Measurements from ENCODE around the gene KIF18B.
A peak's percentile ranks its signal among the peaks of the same experiment; 100 is the strongest.

The KIF18B gene

GRCh38 chr17:44932096-44932786 is 15.3 kb downstream of the KIF18B start:
- DNase-seq (ENCODE audit: low spot score in 2 of 2) (no peak), ATAC-seq (no peak)
- Mint-ChIP-seq H3K27ac (no peak overlapping the region), H3K4me3 (no peak overlapping the region), H3K4me1 (no peaks in the 10 kb centered on the region), H3K36me3 (peaks cover 7% of the 10 kb centered on the region), H3K9me3 (no peaks in the 10 kb centered on the region)

DNA sequence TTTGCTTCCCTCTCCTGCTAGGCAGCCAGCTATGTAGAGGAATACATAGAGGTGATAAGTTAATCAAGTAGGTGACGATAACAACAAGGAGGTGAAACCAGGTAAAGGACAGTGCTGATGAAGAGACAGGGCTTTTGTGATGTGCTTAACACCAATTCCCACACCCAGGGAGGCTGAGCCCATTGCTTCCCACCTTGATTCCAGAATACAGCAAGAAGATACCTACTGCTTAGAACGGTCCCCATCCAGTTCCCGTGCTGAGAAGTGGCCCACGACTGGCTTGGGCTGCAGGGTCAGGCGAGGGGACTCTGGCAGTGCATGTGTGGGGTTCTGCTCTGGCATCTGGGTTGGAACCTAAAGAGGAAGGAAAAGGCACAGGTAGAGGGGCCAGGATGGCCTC is 16.2 kb downstream of the KIF18B start:
- no peak for DNase-seq (ENCODE audit: low spot score in 2 of 2)
- Mint-ChIP-seq H3K27ac (no peak overlapping the region), H3K9me3 (no peaks in the 10 kb centered on the region), H3K4me3 (no peak overlapping the region), H3K4me1 (no peaks in the 10 kb centered on the region), H3K36me3 (peaks cover 7% of the 10 kb centered on the region)
- no peak for ATAC-seq

DNA sequence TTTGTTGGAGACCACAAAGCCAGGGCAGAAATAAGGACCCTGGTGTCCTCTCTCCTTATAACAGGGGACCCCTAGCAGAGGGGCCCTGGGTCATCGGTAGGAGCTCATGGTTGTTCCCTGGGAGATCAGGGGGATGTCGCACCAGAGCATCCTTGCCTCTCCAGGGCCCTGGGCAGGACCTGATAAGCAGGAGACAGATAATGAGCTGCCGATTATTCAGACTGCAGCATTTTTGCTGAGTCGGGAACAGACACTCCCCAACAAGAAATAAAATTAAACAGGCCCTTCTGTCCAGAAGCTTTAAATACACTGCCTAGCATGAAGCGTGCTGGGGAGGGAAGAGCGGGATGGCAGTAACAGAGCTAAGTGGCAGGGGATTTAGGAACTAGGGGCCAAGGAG is 16.9 kb downstream of the KIF18B start:
- DNase-seq (ENCODE audit: low spot score in 2 of 2), result no peak
- no peak for ATAC-seq
- Mint-ChIP-seq H3K9me3 (no peaks in the 10 kb centered on the region), H3K4me3 (no peak overlapping the region), H3K4me1 (no peaks in the 10 kb centered on the region), H3K36me3 (peaks cover 9% of the 10 kb centered on the region), H3K27ac (no peak overlapping the region)

DNA sequence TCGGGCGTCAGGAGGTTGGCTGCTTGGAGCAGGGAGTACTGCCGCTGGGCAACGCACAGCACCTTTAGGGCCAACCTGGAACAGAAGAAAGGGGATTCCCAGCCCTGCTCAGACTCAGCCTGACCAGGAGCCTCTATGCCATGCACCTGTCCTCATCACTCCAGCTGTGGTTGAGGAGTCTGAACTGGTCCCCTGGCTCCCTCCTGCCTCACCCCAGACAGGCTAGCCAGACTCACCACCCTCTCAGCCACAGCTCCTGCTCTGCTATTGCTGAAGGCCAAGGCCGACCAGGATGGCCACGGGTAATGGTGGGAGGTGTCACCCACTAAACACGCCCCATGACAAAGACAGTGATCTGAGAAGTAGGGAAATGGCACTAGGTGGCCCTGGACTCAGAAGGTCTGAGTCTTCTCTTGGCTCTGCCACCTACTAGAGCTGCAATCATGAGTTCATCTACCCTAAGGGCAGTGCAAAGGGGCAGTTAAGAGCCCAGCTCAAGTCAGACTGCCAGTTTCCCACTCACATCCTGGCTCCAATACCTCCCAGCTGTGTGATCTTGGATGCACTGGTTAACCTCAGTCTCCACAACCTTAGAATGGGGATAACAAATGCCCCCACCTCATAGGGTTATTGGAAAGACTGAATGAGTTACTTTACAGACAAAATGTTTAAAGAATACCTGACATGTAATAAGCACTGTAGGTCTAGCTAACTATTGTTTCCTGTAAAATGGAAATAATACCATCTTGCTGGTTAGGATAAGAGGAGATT is 18.4 kb downstream of the KIF18B start:
- no peaks in the 10 kb centered on the region for H3K4me1 Mint-ChIP-seq
- DNase-seq (ENCODE audit: low spot score in 2 of 2) (no peak), ATAC-seq (no peak)
- H3K9me3 Mint-ChIP-seq, result no peaks in the 10 kb centered on the region
- peaks cover 14% of the 10 kb centered on the region for H3K36me3 Mint-ChIP-seq
- H3K27ac Mint-ChIP-seq, result no peak overlapping the region
- no peak overlapping the region for H3K4me3 Mint-ChIP-seq

- Mint-ChIP-seq H3K4me3 (no peak overlapping the region), H3K9me3 (no peaks in the 10 kb centered on the region), H3K4me1 (no peaks in the 10 kb centered on the region), H3K27ac (no peak overlapping the region), H3K36me3 (peaks cover 14% of the 10 kb centered on the region)
- ATAC-seq (no peak), DNase-seq (ENCODE audit: low spot score in 2 of 2) (no peak)
These were observed 19.4 kb downstream of the KIF18B start for GRCh38 chr17:44928136-44928535.

- H3K4me1 Mint-ChIP-seq, result no peaks in the 10 kb centered on the region
- H3K4me3 Mint-ChIP-seq, result no peak overlapping the region
- no peak overlapping the region for H3K27ac Mint-ChIP-seq
- DNase-seq (ENCODE audit: low spot score in 2 of 2) (no peak), ATAC-seq (no peak)
- H3K36me3 Mint-ChIP-seq, result peaks cover 14% of the 10 kb centered on the region
- no peaks in the 10 kb centered on the region for H3K9me3 Mint-ChIP-seq
These were observed 19.9 kb downstream of the KIF18B start for GRCh38 chr17:44927696-44928095.

DNA sequence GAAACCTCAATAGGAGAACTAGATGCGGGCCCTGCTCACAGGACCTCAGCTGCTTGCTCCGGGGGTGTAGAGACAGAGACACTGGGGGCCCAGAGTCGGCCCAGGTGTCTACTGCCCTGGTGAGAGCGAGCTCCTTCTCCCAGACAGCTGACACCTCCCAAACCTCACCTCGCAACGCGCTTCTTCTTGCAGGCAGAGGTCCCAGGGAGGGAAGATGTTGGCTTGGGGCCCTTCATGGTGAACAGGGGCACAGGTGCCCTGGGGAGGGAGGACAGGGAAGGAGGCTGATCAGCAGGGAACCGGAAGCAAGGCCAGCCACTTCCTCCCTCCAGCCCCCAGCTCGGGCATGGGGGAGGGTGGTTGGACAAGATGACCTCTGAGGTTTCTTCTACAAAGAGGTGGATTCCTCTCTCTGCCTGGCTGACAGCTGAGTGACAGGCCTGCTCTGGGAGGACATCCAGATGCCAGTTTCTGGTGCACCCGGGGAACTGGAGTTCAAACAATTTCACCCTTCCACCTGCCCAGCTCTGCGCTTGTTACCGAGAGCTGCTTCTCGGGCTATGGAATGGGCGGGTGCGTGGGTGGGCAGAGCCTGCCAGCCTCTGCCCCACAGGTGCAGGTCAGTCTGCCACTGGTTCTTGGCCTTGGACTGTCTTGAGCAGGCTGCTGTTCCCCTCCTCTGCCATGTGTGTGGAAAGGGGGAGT is 20.6 kb downstream of the KIF18B start:
- peak overlapping the region; percentile 10 for H3K27ac Mint-ChIP-seq
- H3K4me3 Mint-ChIP-seq, result no peak overlapping the region
- H3K9me3 Mint-ChIP-seq, result no peaks in the 10 kb centered on the region
- H3K36me3 Mint-ChIP-seq, result peaks cover 14% of the 10 kb centered on the region
- H3K4me1 Mint-ChIP-seq, result no peaks in the 10 kb centered on the region
- DNase-seq (ENCODE audit: low spot score in 2 of 2), result no peak
- no peak for ATAC-seq

DNA sequence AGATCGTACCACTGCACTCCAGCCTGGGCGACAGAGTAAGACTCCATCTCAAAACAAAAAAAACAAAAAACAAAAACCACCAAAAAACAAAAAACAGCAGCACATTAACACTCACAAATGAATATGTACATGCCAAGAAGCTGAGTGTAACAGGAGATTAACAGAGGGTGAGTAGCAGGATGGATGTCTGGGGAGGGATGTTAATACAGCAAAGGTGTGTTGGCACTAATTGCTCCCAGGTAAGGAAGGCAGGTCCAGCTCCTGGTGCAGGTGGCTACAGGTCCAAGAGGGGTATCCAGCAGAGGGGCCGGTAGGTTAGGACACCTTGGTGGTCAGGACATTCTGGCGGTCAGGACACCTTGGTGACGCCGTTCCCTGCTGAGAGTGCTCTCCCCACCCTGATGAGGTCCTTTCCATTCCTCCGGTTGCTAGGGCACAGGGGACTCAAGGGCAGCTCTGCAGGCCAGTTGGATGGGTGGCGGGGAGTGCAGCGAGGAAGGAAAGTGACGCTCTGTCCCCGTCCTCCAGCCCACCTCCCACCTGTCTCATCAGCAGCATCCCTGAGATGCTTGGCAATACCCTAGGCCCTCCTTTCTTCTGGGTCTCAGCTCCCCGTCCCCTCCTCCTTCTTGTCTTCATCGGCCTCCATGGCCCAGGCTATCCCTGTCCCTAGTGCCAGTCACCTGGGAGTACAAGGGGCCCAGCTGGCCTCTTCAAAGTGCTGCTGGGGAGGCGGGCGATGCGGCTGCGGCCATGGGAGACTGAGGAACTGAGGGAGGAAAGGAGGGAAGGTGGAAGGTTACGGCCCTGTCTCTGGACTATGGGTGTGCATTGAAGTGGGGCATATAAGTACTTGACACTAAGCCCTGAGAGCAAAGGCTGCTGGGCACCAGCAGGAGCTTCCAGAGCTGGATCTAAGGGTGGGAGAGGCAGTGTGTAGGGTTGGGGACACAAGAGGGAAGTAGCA is 21.6 kb downstream of the KIF18B start:
- Mint-ChIP-seq H3K36me3 (peaks cover 14% of the 10 kb centered on the region), H3K27ac (peak overlapping the region; percentile 10), H3K4me1 (no peaks in the 10 kb centered on the region), H3K9me3 (no peaks in the 10 kb centered on the region), H3K4me3 (no peak overlapping the region)
- DNase-seq (ENCODE audit: low spot score in 2 of 2), result no peak
- no peak for ATAC-seq

DNA sequence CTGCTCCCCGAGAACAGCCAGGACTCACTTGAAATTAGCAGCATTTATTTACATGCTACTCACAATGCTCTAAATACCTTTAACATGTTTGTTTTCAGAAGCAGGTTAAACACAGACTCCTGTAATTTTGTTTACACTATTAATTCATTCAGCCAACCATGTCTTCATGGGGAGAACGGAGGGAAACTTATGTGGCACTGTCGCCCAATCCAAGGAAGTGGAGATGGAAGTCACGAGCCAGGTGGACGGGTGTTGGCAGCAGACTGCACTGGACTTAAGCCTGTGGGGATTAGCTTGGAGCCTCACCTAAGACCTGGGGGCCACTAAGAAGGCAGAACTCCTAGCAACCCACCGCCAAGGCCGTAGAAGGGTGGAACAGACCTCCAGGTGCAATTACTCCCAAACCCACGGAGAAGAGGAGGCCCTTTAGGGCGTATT is 23.4 kb downstream of the KIF18B start:
- Mint-ChIP-seq H3K4me3 (no peak overlapping the region), H3K4me1 (no peaks in the 10 kb centered on the region), H3K36me3 (peaks cover 7% of the 10 kb centered on the region), H3K27ac (peak overlapping the region; percentile 44), H3K9me3 (no peaks in the 10 kb centered on the region)
- no peak for DNase-seq (ENCODE audit: low spot score in 2 of 2)
- no peak for ATAC-seq

DNA sequence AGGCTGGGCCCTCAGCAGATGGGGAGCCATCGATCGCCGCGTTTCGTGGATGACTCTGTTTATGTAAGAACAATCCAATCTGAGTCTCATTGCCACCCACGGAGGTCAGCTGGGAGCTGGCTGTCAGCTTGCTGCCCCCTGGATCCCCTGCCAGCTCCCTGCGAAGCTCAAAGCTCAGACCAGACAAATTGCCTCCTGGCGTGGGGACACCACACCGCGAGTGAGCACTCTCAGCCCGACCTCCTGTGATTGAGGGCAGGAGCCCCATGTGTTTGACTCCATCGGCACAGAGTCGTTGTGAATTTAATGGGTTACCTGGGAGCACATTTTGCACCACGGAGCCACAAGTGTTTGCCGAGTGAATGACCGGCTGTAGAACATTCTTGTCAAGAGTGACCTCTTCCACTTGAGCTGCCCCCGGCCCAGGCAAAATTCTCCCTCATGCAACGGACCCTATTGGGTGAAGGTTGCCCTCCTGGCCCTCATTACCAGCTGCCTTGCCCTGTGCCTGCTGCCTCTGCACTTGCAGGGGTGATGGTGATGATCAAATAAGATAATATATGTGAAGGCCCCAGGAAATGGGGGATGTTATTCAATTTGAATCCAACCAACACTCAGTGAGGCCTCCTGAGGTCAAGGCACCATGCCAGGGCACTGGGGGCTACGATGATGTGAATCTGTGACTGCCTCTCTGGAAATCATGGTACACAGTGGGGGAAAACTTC is 24.7 kb downstream of the KIF18B start:
- Mint-ChIP-seq H3K4me3 (no peak overlapping the region), H3K4me1 (no peaks in the 10 kb centered on the region), H3K27ac (peak overlapping the region; percentile 6), H3K9me3 (no peaks in the 10 kb centered on the region), H3K36me3 (peaks cover 7% of the 10 kb centered on the region)
- DNase-seq (ENCODE audit: low spot score in 2 of 2), result no peak
- no peak for ATAC-seq

- Mint-ChIP-seq H3K9me3 (no peaks in the 10 kb centered on the region), H3K4me1 (no peaks in the 10 kb centered on the region), H3K27ac (peak overlapping the region; percentile 6), H3K36me3 (peaks cover 7% of the 10 kb centered on the region), H3K4me3 (no peak overlapping the region)
- DNase-seq (ENCODE audit: low spot score in 2 of 2) (no peak), ATAC-seq (no peak)
These were observed 25.4 kb downstream of the KIF18B start for GRCh38 chr17:44922136-44922535.

DNA sequence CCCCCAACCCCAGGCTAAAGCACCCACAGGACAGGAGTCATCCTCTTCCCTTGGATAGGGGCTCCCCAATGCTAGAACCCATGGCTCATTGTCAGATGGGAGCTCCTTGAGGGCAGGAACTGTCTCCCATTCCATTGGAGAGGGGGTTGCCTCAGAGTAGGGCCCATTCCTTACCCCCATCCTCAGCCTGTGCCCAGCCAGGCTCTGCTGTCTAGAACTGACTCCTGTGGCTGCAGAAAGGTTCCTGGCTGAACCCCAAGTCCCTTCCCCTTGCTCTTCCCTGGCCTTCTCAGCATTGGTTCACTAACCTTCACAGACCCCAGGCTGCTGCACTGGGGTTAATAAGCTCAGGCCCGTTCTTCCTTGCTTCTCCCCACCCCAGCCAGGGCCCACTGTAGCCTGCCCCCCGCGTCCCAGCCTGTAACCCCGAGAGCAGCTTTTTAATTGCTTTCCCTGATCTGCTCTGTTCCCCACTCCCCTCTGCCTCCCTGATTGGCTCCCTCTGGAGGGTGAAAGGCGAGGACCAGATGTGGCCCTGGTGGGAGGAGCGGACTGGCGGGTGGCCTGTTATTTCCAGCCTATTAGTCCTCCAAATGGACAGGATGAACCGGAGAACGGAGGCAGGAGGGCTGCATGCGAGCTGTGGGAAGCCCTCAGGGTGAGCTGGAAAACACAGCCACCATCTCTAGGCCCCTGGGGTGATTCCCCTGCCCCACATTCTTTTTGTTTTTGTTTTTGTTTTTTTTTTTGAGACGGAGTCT is 26.3 kb downstream of the KIF18B start:
- Mint-ChIP-seq H3K9me3 (no peaks in the 10 kb centered on the region), H3K36me3 (peaks cover 7% of the 10 kb centered on the region), H3K4me1 (no peaks in the 10 kb centered on the region), H3K27ac (peak overlapping the region; percentile 32), H3K4me3 (no peak overlapping the region)
- DNase-seq (ENCODE audit: low spot score in 2 of 2) (no peak), ATAC-seq (no peak)

DNA sequence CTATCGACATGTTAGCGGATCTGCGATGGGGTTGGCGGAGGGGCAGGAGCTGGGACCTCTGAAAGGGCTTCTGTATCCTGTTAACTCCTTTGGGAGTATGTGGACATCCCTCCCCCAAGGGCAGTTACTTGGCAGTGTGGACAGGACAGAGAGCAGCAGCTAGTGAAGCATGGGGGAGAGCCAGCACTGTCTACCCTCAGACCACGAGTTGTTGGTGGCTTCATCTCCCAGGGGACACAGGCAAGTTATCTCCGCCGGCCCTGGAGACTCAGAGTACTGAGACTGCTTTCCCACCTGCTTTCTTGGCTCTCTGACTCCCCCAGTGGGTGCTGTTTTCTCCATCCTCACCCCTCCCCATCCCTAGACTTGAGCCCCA is 27.0 kb downstream of the KIF18B start:
- DNase-seq (ENCODE audit: low spot score in 2 of 2) (no peak), ATAC-seq (no peak)
- Mint-ChIP-seq H3K27ac (peak overlapping the region; percentile 20), H3K4me3 (no peak overlapping the region), H3K4me1 (no peaks in the 10 kb centered on the region), H3K36me3 (peaks cover 4% of the 10 kb centered on the region), H3K9me3 (no peaks in the 10 kb centered on the region)
